HT1080 (cell line): ENCODE data around the gene C1QBP. TPM values are rescaled to one million over a fixed set of nuclear protein-coding genes. Genes with fewer than 3 reads are reported as not detected.
A peak's percentile ranks its signal among the peaks of the same experiment; 100 is the strongest.
"Not testable (repeated sequence)": the region's sequence is repeated elsewhere in the genome, so short reads cannot be mapped to it uniquely, and the experiment has no call there.

Experiments
- DNase-seq: peaks from one replicate; pipeline ENCODE4 v3.0.0-alpha.2; 2015; ENCODE audit warnings: low read depth
- polyA plus RNA-seq, 2 experiments: library from polyadenylated mRNA; depleted of rRNA; stranded (reverse); fragments of >200 nt; gene quantifications; 2 replicates each; pipeline ENCODE4 v1.2.3, GENCODE V29; 2015
- total RNA-seq: library from RNA; depleted of rRNA; stranded (reverse); fragments of >200 nt; shearing (Covaris generic); gene quantifications from 2 replicates; pipeline ENCODE4 v1.2.3, GENCODE V29; 2014; rRNA removed

C1QBP gene, protein sequence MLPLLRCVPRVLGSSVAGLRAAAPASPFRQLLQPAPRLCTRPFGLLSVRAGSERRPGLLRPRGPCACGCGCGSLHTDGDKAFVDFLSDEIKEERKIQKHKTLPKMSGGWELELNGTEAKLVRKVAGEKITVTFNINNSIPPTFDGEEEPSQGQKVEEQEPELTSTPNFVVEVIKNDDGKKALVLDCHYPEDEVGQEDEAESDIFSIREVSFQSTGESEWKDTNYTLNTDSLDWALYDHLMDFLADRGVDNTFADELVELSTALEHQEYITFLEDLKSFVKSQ
- 661 and 738 TPM in 2 replicates for total RNA-seq
- 512 and 528 TPM in 2 replicates for polyA plus RNA-seq (2015; cell fraction: cytosol; rRNA removed)
- polyA plus RNA-seq (2015; cell fraction: nucleus; rRNA removed) = 281 and 321 TPM in 2 replicates

DNA sequence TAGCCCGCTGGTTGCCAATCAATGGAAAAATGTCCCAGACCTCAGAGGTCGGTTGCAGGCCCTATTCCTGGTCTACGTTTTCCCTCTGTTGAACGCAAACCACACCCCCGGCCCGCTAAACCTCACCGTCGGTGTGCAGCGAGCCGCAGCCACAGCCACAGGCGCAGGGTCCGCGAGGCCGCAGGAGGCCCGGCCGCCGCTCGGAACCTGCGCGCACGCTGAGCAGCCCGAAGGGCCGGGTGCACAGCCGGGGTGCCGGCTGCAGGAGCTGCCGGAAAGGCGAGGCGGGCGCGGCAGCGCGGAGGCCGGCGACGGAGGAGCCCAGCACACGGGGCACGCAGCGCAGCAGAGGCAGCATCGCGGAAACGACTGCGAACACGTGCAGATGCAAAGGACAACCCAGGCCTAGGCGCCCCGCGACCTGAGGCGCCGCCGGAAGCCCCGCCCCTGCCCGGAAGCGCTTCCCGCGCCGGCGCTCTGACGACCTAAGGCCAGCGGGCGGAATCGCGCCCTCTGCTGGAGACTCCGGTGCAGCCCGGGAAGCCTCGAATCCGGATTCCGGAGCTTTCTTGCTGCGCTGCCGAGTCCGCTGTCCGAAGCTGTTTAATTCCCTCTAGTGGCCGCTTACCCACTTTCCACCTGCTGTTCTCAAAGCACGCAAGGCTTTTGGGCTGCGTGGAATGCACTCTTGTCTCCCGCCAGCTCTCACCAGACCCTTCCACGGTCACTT lies at the start of gene C1QBP:
Gene C1QBP (minus strand): TSS at position 440 of the 730 bp plus-strand sequence. CDS start 82 bp downstream, at position 358.
- peak; percentile 92 for DNase-seq

DNA sequence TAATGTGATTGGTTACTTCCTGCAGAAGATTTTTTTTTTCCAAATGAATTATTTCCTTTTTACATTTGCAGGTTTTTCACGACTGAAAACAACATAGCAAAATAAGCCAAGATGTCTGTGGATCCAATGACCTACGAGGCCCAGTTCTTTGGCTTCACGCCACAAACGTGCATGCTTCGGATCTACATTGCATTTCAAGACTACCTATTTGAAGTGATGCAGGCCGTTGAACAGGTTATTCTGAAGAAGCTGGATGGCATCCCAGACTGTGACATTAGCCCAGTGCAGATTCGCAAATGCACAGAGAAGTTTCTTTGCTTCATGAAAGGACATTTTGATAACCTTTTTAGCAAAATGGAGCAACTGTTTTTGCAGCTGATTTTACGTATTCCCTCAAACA lies 49.8 kb upstream of the C1QBP start:
- no peak for DNase-seq

DNA sequence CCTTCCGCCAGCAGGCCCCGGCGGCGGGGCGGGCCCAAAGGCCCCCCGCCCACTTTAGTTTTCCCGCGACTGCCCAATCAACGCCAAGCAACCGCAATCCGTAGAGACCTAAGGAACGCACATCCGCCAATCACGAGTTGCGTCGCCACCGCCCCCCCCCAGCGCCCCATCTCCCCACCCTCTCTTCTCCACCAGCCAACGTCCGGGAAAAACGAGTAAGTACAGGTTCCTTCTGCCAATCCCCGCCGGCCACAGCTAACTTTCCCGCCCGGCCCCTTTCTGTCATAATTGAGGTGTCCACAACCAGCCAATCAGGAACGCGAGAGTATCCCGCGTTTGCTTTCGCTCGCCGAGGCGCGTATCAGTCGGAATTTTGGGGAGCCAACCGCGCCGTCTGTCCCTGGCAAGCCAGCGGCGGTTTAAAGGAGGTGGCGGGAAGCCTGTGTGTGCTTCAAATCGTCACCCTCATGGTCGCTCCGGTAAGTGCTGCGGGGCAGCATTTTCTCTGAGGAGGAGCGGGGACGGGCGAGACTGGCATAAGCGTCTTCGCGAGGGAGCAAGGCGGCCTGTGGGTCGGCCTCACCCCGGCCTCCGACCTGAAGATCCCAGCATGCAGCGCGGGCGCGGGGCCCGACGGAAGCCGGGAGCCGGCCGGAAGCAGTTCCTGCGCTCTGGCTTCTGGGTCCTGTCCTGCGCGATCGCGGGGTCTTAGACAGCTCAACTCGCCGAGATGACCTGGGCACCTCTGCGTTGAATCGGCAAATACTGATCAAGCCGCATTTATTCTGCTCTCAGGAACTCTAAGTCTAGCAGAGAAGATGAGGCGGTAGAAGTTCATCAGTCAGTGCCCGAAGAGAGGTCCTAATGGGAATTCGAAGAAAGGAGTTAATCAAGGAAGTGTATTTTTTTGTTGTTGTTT lies 47.5 kb upstream of the C1QBP start, which contains the start of gene MIS12:
Gene MIS12 (plus strand): TSS at position 361 of the 919 bp plus-strand sequence. CDS start 2,297 bp downstream, outside the sequence.
- peak; percentile 98 for DNase-seq

DNA sequence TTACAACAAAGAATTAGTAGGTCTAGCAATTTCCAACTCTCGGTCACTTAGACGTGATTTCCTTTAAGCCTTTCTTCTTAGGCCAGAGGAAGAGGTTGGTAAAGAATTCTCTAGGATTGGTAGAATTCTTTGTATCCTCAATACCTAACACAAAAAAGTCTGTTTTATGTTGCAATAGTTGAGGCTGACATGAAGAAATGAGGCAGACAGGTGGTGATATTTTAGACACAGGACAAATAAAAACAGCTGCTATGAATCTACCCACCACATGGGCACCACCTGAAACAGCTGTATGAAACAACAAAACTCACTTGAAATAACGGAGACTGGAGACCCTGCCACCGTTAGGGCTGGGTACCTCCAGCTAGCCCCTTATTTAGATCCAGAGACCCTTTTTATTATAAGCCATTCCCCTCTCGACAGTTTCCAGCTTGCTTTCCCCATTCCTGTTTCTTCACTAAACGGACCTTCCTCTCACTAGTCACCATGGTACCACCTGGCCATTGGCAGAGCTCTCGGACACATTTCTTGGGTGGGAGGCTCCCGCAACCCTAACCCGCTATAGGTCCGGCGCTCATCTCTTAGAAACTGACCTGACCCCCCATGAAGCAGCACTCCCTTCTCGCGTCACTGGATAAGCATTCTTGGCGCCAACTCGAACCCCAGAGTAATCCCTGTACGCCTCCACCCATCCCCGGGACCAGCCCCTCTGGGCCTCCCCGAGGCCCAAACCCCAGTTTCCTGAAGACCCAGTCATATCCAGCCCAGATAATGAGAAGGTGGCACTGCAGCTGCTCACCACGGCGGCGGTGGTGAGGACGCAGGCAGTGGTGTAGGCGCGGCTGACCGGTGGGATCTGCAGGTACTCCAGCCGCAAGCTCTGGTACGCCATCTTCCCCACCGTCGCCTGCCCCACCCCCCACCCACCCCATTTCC lies 46.6 kb upstream of the C1QBP start, which contains the start of gene DERL2:
Gene DERL2 (minus strand): TSS at position 909 of the 936 bp plus-strand sequence. CDS start 17 bp downstream, at position 892.
- DNase-seq = peak; percentile 50

DNA sequence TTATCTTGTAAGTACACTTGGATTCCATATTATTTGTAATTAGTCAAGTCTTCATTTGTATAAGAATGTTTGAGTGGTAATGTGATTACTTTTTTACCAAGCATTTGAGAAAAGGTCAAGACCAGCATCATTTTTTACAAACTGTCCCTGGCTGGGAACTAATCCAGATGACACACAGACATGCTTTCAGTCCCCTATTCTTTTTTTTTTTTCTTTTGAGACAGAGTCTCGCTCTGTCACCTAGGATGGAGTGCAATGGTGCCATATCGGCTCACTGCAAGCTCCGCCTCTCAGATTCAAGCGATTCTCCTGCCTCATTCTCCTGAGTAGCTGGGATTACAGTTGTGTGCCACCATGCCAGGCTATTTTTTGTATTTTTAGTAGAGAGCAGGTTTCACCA lies 42.5 kb upstream of the C1QBP start:
- no peak for DNase-seq

DNA sequence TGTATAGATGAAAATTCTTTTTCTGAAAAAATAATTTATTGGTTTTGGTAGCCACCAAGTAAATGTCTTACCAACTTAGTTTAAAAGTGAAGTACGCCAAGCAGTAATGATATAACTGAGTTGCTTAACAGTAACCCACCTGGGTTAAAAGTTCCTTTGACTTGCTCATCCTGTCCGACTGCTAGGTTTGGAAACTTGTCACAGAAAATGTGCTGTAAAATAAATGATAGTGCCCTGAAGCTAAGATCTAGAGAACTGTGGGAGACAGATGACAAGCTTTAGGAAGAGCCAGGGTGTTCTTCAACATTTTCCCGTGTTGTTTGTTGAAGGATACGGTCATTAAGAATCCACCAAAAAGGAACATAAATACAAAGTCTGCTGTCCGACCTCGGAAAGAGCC lies 42.0 kb upstream of the C1QBP start:
- no peak for DNase-seq

DNA sequence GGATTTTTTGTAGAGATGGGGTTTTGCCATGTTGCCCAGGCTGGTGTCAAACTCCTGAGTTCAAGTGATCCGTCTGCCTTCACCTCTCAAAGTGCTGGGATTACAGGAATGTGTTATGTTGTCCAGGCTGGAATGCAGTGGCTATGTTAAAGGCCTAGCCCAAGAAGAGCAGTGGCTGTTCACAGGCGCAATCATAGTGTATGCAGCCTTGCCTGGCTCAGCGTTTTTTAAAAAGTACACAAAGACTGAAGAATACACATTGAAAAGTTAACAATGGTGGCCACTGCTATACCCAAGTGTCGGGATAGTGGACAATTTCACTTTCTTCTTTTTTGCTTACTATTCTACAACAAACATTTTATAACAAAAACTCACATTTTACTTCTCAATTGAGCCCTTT lies 40.0 kb upstream of the C1QBP start:
- DNase-seq = no peak

DNA sequence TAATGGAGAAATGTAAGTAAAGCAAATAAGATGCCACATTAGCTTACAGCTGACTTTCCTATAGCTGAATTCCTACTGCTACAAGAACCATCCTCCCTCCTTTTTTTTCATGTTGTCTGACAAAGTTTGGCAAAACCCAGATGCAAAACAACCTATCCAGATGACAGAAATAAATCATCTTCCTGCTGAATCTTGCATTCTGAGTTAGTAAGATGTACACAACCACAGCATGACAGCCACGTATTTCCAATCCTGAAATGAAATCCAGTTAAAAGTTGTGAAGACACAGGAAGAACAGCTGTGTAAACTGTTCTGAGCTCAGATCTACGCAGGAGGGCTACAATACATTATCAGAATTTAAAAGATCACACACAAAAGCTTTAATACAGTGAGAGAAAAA lies 35.0 kb upstream of the C1QBP start:
- no peak for DNase-seq

DNA sequence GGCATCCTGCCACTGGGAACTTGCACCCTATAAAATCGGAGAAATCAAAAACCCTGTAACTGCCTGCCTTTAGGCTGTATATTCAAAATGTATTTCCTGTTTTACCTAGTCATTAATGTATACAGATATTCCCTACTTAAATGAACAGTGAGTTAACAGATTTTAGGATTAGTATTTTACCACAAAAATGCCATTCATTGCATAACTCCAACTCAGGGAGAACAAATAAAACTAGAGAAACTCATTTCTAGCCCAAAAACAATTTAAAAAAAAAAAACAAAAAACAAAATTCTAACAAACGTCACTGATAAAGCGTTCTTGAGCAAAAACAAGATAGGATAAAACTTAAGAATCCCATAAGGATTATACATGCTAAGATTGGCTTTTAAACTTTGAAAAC lies 33.6 kb upstream of the C1QBP start:
- no peak for DNase-seq

DNA sequence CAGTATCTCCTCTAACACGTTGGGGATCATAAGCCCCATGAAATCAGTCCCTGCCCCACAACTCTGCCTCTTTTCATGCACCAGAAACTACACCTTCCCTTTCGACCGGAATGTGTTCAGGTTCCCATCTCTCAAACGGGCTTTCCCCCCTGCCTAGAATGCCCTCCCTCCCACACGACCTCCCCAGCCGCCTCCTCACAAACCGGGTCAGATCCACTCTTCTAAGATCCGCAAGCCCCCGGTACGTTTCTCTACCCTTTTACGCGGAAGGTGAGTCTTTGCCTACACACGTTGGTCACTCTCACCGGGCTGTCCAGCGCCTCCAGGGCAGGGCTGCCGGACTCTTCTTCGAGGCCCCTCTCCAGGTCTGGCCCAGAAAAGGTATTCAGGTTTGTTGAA lies 29.1 kb upstream of the C1QBP start:
- no peak for DNase-seq

DNA sequence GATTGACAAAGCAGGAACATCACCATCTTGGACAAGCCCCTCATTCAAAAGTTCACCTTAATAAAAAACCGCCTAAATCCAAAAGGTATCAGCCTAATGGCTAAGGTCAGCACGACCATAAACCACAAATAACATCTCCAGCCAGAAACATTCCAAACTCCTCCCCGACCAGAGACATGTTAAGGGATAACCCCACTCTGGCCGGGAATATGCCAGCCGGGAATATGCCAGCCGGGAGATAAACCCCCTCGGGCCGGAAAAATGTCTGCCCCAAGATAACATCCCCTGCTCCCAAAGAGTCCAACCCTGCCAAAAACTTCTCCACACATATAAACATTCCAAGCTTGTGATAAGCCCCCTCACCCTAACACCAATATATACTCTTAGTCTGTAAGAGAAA lies 28.5 kb upstream of the C1QBP start:
- no peak for DNase-seq

DNA sequence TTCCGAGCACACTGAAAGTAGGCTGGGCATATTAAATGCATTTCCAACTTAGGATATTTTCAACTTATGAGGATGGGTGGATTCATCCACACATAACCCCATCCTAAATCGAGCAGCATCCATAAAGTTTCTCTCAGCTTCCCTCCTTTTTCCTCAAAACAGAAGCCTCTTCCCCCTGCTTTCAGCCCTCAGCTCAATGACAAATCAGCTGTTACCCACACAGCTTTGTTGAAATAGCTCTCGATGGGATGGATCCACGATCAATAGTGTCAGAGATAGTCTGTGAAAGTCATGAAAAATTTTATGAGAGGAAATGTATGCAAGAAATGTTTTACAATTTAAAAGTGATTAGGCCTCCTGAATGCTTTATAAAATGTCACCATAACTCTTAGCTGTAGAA lies 27.3 kb upstream of the C1QBP start:
- no peak for DNase-seq

DNA sequence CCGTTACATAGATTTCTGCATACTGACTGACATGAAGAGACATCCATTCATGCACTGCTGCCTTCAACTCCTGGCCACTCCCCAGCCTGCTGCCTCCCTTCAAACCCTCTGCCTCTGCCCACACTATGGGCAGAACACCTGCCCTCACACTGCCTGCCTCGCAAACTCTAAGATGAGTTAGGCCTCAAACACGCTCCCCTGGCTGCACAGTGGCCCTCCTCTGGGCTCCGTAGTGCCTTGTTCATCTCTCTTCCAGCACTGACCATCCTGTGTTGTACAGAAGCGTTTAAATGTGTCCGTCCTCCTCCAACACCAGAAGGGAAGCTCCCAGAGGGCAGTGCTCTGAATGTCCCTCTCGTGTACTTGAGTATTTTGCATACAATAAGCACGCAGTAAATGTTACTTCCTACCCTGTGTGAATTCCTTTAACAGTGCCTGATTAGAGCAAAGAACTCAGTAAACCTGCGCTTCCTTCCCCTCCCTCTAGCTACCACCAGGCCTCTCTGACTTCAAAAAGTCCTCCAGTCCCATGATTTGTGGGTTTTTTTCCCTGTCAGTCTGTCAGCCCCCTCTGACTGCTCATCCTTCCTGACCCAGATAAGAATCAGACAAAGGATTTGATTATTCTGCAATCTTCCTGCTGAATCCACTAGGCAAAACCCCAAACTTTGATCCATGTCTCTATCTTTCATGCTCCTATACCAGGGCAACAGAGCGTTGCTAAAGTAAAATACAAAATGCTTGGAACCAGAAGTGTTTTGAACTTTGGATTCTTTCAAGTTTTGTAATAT lies 26.0 kb upstream of the C1QBP start:
- DNase-seq = no peak

DNA sequence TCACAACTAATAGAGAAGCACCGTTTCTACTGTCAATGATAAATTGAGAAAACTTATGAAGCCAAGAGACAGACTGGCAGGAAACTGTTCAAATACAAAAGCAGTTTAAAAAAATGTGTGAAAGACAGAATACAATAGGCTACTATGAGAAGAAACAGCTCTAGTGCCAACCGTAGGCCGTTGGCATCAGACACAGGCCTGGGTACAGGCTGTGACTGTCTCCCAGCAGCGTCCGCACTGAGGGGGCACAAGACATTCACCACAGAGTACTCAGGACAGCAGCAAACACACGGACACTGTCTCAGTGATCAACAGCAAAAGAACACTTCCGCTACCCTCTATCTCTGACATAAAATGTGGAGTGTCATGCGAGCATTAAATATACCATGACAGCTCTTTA lies 7.8 kb upstream of the C1QBP start:
- DNase-seq = no peak

DNA sequence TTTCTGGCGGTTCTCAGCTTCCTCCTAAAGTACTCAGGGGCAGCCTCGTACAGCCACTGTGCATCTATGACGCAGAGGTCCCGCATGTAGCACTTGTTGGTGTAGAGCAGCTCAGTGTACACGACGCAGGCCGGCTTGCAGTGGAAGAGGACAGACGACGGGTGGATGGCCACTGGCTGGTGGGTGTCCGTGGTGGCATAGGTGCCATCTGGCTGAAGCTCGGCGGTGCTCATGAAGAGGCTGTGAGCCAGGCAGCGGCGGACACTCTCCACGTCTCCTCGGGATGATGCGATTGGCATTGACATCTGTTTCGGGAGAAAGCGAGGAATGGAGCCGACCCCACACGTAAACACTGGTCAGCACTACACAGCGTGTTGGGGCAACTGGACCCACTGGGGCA lies 5.3 kb upstream of the C1QBP start:
- no peak for DNase-seq

DNA sequence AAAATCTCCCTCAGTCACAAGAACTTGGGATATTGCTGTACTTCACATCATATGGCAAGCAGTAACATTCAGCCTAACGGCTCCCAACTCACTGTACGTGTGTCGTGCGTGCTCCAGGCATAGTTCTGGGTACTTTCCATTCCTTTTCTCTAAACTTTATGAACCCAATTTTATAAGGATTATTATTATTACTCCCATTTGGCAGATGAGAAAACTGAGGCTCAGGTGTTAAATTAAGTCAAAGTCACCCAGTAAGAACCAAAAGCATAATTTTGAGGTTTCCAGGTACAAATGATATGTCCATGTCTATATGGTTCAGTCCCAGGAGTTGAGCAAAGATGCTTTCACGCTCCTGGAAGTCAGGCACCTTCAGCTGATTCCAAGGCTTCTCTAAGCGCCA lies 4.8 kb upstream of the C1QBP start:
- DNase-seq = no peak

DNA sequence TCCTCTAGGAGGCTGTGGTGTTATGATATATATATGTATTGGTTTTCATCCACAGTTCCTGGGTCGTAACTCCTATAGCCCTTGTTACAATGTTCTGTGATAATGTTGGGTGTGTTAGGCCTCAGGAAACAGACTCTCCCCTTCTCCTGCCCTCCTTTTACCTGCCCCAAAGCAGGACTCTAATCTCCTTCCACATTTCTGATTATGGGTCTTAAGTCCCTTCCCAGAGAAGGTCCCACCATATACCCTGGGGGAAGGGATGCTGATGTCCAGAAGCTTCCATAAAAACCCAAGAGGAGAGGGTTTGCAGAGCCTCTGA lies 450 bp upstream of the C1QBP start:
- DNase-seq = no peak

DNA sequence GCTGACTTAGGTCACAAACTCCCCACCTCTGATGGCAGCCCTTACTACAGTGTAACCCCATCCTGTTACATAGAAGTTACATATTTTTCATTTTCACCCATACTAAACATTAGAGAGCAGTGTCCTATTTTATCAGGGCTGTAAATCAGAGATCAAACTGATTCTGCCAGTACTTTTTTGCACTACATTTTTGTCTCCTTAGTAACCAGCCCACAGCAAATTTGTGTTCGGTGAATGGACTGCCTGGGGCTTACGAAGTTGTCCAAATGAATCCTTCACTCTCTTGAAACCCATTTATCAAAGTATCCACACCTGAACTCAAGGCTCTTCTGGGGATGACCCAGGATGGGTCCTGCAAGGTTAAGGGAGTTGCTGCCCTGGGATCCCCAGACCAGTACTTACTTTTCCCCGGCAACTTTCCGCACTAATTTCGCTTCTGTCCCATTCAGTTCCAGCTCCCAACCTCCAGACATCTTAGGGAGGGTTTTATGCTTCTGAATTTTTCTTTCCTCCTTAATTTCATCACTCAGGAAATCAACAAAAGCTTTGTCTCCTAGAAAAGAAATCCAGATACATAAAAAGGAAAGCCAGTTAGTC lies 1.1 kb downstream of the C1QBP start:
- DNase-seq = no peak

DNA sequence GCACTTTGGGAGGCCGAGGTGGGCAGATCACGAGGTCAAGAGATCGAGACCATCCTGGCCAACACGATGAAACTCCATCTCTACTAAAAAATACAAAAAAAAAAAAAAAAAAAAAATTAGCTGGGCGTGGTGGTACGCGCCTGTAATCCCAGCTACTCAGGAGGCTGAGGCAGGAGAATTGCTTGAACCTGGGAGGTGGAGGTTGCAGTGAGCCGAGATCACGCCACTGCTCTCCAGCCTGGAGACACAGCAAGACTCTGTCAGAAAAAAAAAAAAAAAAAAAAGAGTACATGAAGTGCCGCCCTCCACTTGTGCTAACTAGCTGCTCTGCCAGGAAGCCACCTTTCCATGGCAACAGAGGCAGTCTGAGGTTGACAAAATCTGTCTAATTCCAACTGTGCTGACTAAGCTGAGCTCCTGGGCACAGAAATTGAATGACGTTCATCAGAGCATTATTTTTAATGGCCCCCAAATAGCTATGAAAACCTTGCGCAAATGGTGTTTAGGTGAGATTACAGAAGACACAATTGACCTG lies 3.1 kb downstream of the C1QBP start:
- not testable (repeated sequence) for DNase-seq
